Naive thymus-derived CD8-positive, alpha-beta T cell (primary cell): ENCODE results near the gene TIMM10. TPM values are rescaled to one million over a fixed set of nuclear protein-coding genes. Genes with fewer than 3 reads are reported as not detected.
A peak's percentile ranks its signal among the peaks of the same experiment; 100 is the strongest.
"Not testable (repeated sequence)": the region's sequence is repeated elsewhere in the genome, so short reads cannot be mapped to it uniquely, and the experiment has no call there.

ENCODE experiments used
- ATAC-seq, 2 donors: fragments of 150-1000 bp; cut with Tn5 transposase in 1 of 2; sonication (Bioruptor Pico), chemical (Tn5 transposase) in 1 of 2; 1 replicate in 1 of 2; 2 replicates in 1 of 2; pipeline ENCODE4 v1.10.0; 2021; ENCODE audit warnings: mild to moderate bottlenecking in 2 of 2, moderate library complexity in 2 of 2
- POLR2A ChIA-PET: fragments of 350-600 bp; sonication (Branson Sonifier 250); formaldehyde crosslinking; loops from one replicate; lab custom pipeline; 2021; ENCODE audit warnings: antibody characterized with exemption; lab: Charles Lee
- DNase-seq, 10 donors: peaks; one replicate each; pipeline versions ENCODE4 v3.0.0 to v3.0.0-alpha.2; 2020 to 2022
- H3K27ac Mint-ChIP-seq, 10 donors: one replicate each; pipeline ENCODE4 v1.8.0; 2020 to 2022; ENCODE audit warnings: mild to moderate bottlenecking in 10 of 10, mixed read lengths in 10 of 10, moderate library complexity in 4 of 10, inconsistent platforms in 1 of 10
- H3K27me3 Mint-ChIP-seq, 5 donors: one replicate each; pipeline ENCODE4 v1.8.0; 2021 to 2022; ENCODE audit warnings: mixed read lengths in 5 of 5
- H3K36me3 Mint-ChIP-seq, 3 donors: one replicate each; pipeline ENCODE4 v1.8.0; 2020 to 2022; ENCODE audit warnings: mixed read lengths in 3 of 3, mild to moderate bottlenecking in 2 of 3, inconsistent platforms in 1 of 3
- H3K4me1 Mint-ChIP-seq, 4 donors: one replicate each; pipeline ENCODE4 v1.8.0; 2021 to 2022; ENCODE audit warnings: mixed read lengths in 4 of 4
- H3K4me3 Mint-ChIP-seq, 10 donors: one replicate each; pipeline ENCODE4 v1.8.0; 2020 to 2022; ENCODE audit warnings: mild to moderate bottlenecking in 10 of 10, mixed read lengths in 10 of 10, moderate library complexity in 6 of 10, inconsistent platforms in 1 of 10
- H3K9me3 Mint-ChIP-seq, 9 donors: one replicate each; pipeline ENCODE4 v1.8.0; 2020 to 2022; ENCODE audit warnings: mixed read lengths in 9 of 9, mild to moderate bottlenecking in 3 of 9, inconsistent platforms in 1 of 9, moderate library complexity in 1 of 9
- polyA plus RNA-seq, 3 donors: library from polyadenylated mRNA; unstranded; fragments of 300-500 nt; fragmentation: Illumina TruSeq; gene quantifications; one replicate each; pipeline ENCODE4 v1.2.3, GENCODE V29; 2021
- total RNA-seq, 8 experiments: library from RNA in 2 of 8; stranded (reverse) in 2 of 8; gene quantifications; one replicate each; pipeline ENCODE4 v1.2.3 and lab custom pipeline; 2021 to 2026

The TIMM10 gene
- total and polyA plus RNA-seq, 5 experiments from 2014 or later = 26.6 to 86.5 (median 66.1) TPM

- peaks cover under 1 to 3% (median under 1%) of the 10 kb centered on the region in 4 donors for H3K4me1 Mint-ChIP-seq
- ATAC-seq = no peak
- H3K36me3 Mint-ChIP-seq = peaks cover 0 to 6% (median 3%) of the 10 kb centered on the region in 3 donors
- peak within 1 kb of the TSS in 1 of 10 donors; percentile 79 for H3K27ac Mint-ChIP-seq
- H3K27me3 Mint-ChIP-seq = no peaks in the 10 kb centered on the region
- POLR2A ChIA-PET = interaction anchor here (0.6 kb wide), 1 partner anchor 195 kb away, joined by 6 read pairs; no protein-coding TSS in a partner anchor
- H3K9me3 Mint-ChIP-seq = no peaks in the 10 kb centered on the region
- no peak within 1 kb of the TSS for H3K4me3 Mint-ChIP-seq
- DNase-seq = no peak
These were observed 6.5 kb upstream of the TIMM10 start, which contains the start of gene SMTNL1 for GRCh38 chr11:57536947-57537619. Gene SMTNL1, plus strand, starts transcription at chr11:57537595. Its CDS starts 5,048 bp downstream, at chr11:57542643.

- H3K27me3 Mint-ChIP-seq, H3K9me3 Mint-ChIP-seq, H3K36me3 Mint-ChIP-seq, POLR2A ChIA-PET, H3K4me3 Mint-ChIP-seq, ATAC-seq, DNase-seq: not testable (repeated sequence)
- Mint-ChIP-seq H3K27ac (peak overlapping the region in 1 of 10 donors; percentile 67), H3K4me1 (peaks cover 4 to 27% (median 22%) of the 10 kb centered on the region in 4 donors)
These were observed 3.9 kb upstream of the TIMM10 start for GRCh38 chr11:57534449-57534848.

GRCh38 chr11:57530215-57530595 is 349 bp downstream of the TIMM10 start:
- peak overlapping the region; percentile 95 to 99 (median 96) for H3K27ac Mint-ChIP-seq
- POLR2A ChIA-PET = interaction anchor here (0.6 to 6.1 kb wide), 9 partner anchors 10 to 195 kb away, joined by 3 to 39 read pairs (median 6); partner anchors contain the start of genes SLC43A1, SSRP1 and UBE2L6
- H3K4me1 Mint-ChIP-seq = peaks cover 10 to 39% (median 38%) of the 10 kb centered on the region in 4 donors
- peak overlapping the region; percentile 88 to 98 (median 94) for H3K4me3 Mint-ChIP-seq
- DNase-seq (no peak), ATAC-seq (no peak)
- H3K36me3 Mint-ChIP-seq = peaks cover 0 to 6% (median 0%) of the 10 kb centered on the region in 3 donors
- no peaks in the 10 kb centered on the region for H3K9me3 Mint-ChIP-seq
- H3K27me3 Mint-ChIP-seq = no peaks in the 10 kb centered on the region

- POLR2A ChIA-PET = interaction anchor here (0.8 to 6.1 kb wide), 5 partner anchors 9 to 194 kb away, joined by 3 to 39 read pairs (median 5); partner anchors contain the start of genes SLC43A1 and SSRP1
- no peaks in the 10 kb centered on the region for H3K9me3 Mint-ChIP-seq
- no peak for ATAC-seq
- peaks cover 0 to 6% (median 0%) of the 10 kb centered on the region in 3 donors for H3K36me3 Mint-ChIP-seq
- H3K27ac Mint-ChIP-seq = peak overlapping the region in 4 of 10 donors; percentile 11 to 97 (median 76)
- H3K4me1 Mint-ChIP-seq = peaks cover 10 to 39% (median 38%) of the 10 kb centered on the region in 4 donors
- DNase-seq = no peak
- peak overlapping the region in 4 of 10 donors; percentile 14 to 97 (median 50) for H3K4me3 Mint-ChIP-seq
- H3K27me3 Mint-ChIP-seq = no peaks in the 10 kb centered on the region
These were observed 1.5 kb downstream of the TIMM10 start for GRCh38 chr11:57529012-57529411.

- H3K4me3 Mint-ChIP-seq = no peak overlapping the region
- DNase-seq (peak; percentile 51 to 85 (median 72)), ATAC-seq (no peak)
- H3K27me3 Mint-ChIP-seq = no peaks in the 10 kb centered on the region
- peaks cover 10 to 39% (median 36%) of the 10 kb centered on the region in 4 donors for H3K4me1 Mint-ChIP-seq
- POLR2A ChIA-PET = interaction anchor here (0.9 to 6.1 kb wide), 4 partner anchors 11 to 70 kb away, joined by 3 to 39 read pairs (median 14); partner anchors contain the start of gene SLC43A1
- H3K9me3 Mint-ChIP-seq = no peaks in the 10 kb centered on the region
- H3K36me3 Mint-ChIP-seq = peaks cover 0 to 6% (median 0%) of the 10 kb centered on the region in 3 donors
- H3K27ac Mint-ChIP-seq = peak overlapping the region in 8 of 10 donors; percentile 13 to 81 (median 41)
These were observed 3.4 kb downstream of the TIMM10 start for GRCh38 chr11:57527056-57527631.

- DNase-seq = no peak
These were observed 7.1 kb downstream of the TIMM10 start for GRCh38 chr11:57523419-57523818.

GRCh38 chr11:57521116-57521515 is 9.4 kb downstream of the TIMM10 start:
- ATAC-seq = no peak
- Mint-ChIP-seq H3K9me3 (no peaks in the 10 kb centered on the region), H3K27me3 (no peaks in the 10 kb centered on the region), H3K36me3 (no peaks in the 10 kb centered on the region), H3K27ac (peak overlapping the region in 1 of 10 donors; percentile 44), H3K4me1 (peaks cover under 1 to 5% (median 2%) of the 10 kb centered on the region in 4 donors), H3K4me3 (no peak overlapping the region)
- no peak for DNase-seq
- POLR2A ChIA-PET = interaction anchor here (0.6 kb wide), 1 partner anchor 55 kb away, joined by 4 read pairs; no protein-coding TSS in a partner anchor

More at GRCh38 chr11:57523419-57523818, 7.1 kb downstream of the TIMM10 start:
- Mint-ChIP-seq H3K27me3 (no peaks in the 10 kb centered on the region), H3K36me3 (peaks cover 0 to under 1% (median 0%) of the 10 kb centered on the region in 3 donors), H3K4me3 (no peak overlapping the region), H3K4me1 (peaks cover 4 to 12% (median 10%) of the 10 kb centered on the region in 4 donors), H3K9me3 (no peaks in the 10 kb centered on the region), H3K27ac (peak overlapping the region in 1 of 10 donors; percentile 37)
- no peak for ATAC-seq
- POLR2A ChIA-PET = interaction anchor here (0.7 to 2.0 kb wide), 2 partner anchors 8 to 60 kb away, joined by 3 to 9 read pairs; partner anchors contain the start of gene SLC43A1

- no peaks in the 10 kb centered on the region for H3K36me3 Mint-ChIP-seq
- H3K9me3 Mint-ChIP-seq = no peaks in the 10 kb centered on the region
- H3K27me3 Mint-ChIP-seq = no peaks in the 10 kb centered on the region
- peak in 1 of 2 donors; percentile 1 for ATAC-seq
- peak overlapping the region; percentile 89 to 99 (median 98) for H3K4me3 Mint-ChIP-seq
- peak overlapping the region; percentile 25 to 95 (median 84) for H3K27ac Mint-ChIP-seq
- DNase-seq = no peak
- H3K4me1 Mint-ChIP-seq = peaks cover 18 to 41% (median 34%) of the 10 kb centered on the region in 4 donors
- POLR2A ChIA-PET = interaction anchor here (0.7 to 3.6 kb wide), 10 partner anchors 8 to 225 kb away, joined by 3 to 21 read pairs (median 3); partner anchors contain the start of genes MED19, RTN4RL2, SELENOH and TIMM10
These were observed 14.5 kb downstream of the TIMM10 start for GRCh38 chr11:57516061-57516443.

GRCh38 chr11:57515332-57516060 is 15.1 kb downstream of the TIMM10 start, which contains the start of gene SLC43A1:
Gene SLC43A1, minus strand, starts transcription at chr11:57515702. Its CDS starts 1,591 bp downstream, at chr11:57514111.
- H3K4me1 Mint-ChIP-seq = peaks cover 18 to 41% (median 34%) of the 10 kb centered on the region in 4 donors
- DNase-seq (peak in 5 of 10 donors; percentile 12 to 59 (median 14)), ATAC-seq (peak; percentile 27 to 37)
- H3K9me3 Mint-ChIP-seq = no peaks in the 10 kb centered on the region
- no peaks in the 10 kb centered on the region for H3K27me3 Mint-ChIP-seq
- peak within 1 kb of the TSS; percentile 83 to 95 (median 91) for H3K27ac Mint-ChIP-seq
- peak within 1 kb of the TSS; percentile 95 to 99 (median 98) for H3K4me3 Mint-ChIP-seq
- H3K36me3 Mint-ChIP-seq = no peaks in the 10 kb centered on the region
- POLR2A ChIA-PET = interaction anchor here (0.6 to 3.6 kb wide), 16 partner anchors 9 to 1053 kb away, joined by 3 to 21 read pairs (median 3); partner anchors contain the start of genes MED19, RTN4RL2, SELENOH and TIMM10

- peaks cover 0 to 2% (median 0%) of the 10 kb centered on the region in 3 donors for H3K36me3 Mint-ChIP-seq
These were observed 15.8 kb downstream of the TIMM10 start for GRCh38 chr11:57514538-57515331.

More at GRCh38 chr11:57514538-57515331, 15.8 kb downstream of the TIMM10 start:
- peak overlapping the region; percentile 79 to 92 (median 89) for H3K27ac Mint-ChIP-seq
- peak in 9 of 10 donors; percentile 24 to 78 (median 42) for DNase-seq
- H3K27me3 Mint-ChIP-seq = no peaks in the 10 kb centered on the region
- H3K4me1 Mint-ChIP-seq = peaks cover 18 to 41% (median 35%) of the 10 kb centered on the region in 4 donors
- H3K9me3 Mint-ChIP-seq = no peaks in the 10 kb centered on the region
- POLR2A ChIA-PET = interaction anchor here (0.6 to 3.6 kb wide), 16 partner anchors 9 to 1054 kb away, joined by 3 to 21 read pairs (median 3); partner anchors contain the start of genes MED19, RTN4RL2, SELENOH and SSRP1
- H3K4me3 Mint-ChIP-seq = peak overlapping the region; percentile 95 to 99 (median 98)
- ATAC-seq = peak; percentile 54 to 69
